ENCODE measurements around the gene ZNF516. TPM values are rescaled to one million over a fixed set of nuclear protein-coding genes. Genes with fewer than 3 reads are reported as not detected.

ZNF516 gene
- total and polyA plus RNA-seq, 2 of the 13 experiments (the other 11 are each of a cell fraction or from before 2014, with no cell fraction given), result 16.6 to 18.7 TPM

DNA sequence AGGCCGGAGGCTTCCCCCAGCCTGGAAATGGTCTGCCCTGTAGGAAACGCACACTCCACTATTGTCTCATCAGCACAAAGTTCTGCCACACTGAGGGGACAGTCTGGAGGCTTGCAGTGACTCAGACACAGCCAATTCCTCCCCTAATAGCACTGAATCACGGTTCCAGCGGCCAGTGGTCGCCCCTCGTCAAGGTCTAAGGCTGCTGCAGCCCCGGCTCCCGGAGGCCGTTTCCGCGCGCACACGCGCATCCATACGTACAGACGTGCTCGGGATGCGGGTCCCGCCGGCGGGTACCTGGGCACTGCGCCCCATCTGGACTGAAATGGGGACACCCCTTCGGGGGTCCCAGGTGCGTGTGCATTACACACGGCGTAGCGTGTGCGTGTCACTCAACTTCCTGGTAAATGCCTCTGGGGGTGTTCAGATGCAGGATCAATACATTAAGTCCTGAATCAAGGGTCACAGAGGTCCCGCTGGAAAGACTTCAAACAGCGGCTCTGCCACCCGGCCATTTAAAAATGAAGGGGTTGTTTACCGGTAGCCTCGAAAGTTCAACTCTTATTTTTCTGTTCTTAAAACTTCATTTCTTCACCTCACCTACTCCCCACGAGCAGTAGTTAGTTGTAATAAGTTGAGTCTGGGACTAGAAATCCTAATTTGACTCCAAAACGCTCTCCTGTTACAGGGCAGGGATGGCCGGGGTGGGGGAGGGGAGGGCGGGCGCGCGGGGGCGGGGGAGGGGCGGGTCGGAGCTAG lies 572 bp upstream of the ZNF516 start:
- Histone ChIP-seq H3K36me3 (replicated peaks in 1 of 2; ENCODE audit: control insufficient read depth in 1 of 2, insufficient read depth in 2 of 2, low read length in 2 of 2) (no peaks in the 10 kb centered on the region), H3K4me1 (ENCODE audit: insufficient read depth, low read length) (peaks cover 7% of the 10 kb centered on the region), H3K27ac (ENCODE audit: extremely low read length, insufficient read depth, low read length) (peak overlapping the region; percentile 72), H4K20me1 (ENCODE audit: insufficient read depth, low read length) (peaks cover 3% of the 10 kb centered on the region), H3K4me2 (ENCODE audit: low read depth, low read length) (peak overlapping the region; percentile 80), H2AFZ (ENCODE audit: low read length) (no peak overlapping the region), H3K4me3 (replicated peaks in 1 of 3; ENCODE audit: insufficient read depth in 1 of 3, low read depth in 2 of 3, low read length in 3 of 3) (peak overlapping the region; percentile 84), H3K9me3 (ENCODE audit: low read length) (no peaks in the 10 kb centered on the region), H3K79me2 (ENCODE audit: insufficient read depth, low read length) (peaks cover 29% of the 10 kb centered on the region), H3K9ac (ENCODE audit: insufficient read depth, low read depth, low read length) (peak overlapping the region; percentile 95), H3K27me3 (ENCODE audit: control insufficient read depth in 1 of 2, insufficient read depth in 2 of 2, low read length in 2 of 2) (no peaks in the 10 kb centered on the region; a peak in 1 of 5 replicates)
- no peak for FAIRE-seq
- WGBS (ENCODE audit: low lambda C conversion rate), result 2% methylated on average over 29 of the region's 43 CpGs
- ATAC-seq, result peak; percentile 44
- in situ Hi-C loops (cut with HindIII; ENCODE audit: extremely low pct_ligation_motif_present, low pct_unique_long_range_greater_than_20kb) (no loop called here), intact Hi-C loops (cut with micrococcal nuclease; ENCODE audit: unreplicated experiment) (loop anchor here (1.0 to 10.0 kb wide), 3 partner anchors 34 to 191 kb away; no protein-coding TSS in a partner anchor)
- POLR2A ChIA-PET, result interaction anchor here (0.9 to 1.2 kb wide), 3 partner anchors 33 to 214 kb away, joined by 3 to 4 read pairs (median 4); no protein-coding TSS in a partner anchor
- DNase-seq (ENCODE audit: low spot score), result peak; percentile 65
- BruUV-seq (replicated peaks), result TSS peak; percentile 59
- CTCF ChIA-PET (ENCODE audit: low intra/inter-chr PET ratio, low total read pairs), result no interaction called here
- TF ChIP-seq, protein P1, sequence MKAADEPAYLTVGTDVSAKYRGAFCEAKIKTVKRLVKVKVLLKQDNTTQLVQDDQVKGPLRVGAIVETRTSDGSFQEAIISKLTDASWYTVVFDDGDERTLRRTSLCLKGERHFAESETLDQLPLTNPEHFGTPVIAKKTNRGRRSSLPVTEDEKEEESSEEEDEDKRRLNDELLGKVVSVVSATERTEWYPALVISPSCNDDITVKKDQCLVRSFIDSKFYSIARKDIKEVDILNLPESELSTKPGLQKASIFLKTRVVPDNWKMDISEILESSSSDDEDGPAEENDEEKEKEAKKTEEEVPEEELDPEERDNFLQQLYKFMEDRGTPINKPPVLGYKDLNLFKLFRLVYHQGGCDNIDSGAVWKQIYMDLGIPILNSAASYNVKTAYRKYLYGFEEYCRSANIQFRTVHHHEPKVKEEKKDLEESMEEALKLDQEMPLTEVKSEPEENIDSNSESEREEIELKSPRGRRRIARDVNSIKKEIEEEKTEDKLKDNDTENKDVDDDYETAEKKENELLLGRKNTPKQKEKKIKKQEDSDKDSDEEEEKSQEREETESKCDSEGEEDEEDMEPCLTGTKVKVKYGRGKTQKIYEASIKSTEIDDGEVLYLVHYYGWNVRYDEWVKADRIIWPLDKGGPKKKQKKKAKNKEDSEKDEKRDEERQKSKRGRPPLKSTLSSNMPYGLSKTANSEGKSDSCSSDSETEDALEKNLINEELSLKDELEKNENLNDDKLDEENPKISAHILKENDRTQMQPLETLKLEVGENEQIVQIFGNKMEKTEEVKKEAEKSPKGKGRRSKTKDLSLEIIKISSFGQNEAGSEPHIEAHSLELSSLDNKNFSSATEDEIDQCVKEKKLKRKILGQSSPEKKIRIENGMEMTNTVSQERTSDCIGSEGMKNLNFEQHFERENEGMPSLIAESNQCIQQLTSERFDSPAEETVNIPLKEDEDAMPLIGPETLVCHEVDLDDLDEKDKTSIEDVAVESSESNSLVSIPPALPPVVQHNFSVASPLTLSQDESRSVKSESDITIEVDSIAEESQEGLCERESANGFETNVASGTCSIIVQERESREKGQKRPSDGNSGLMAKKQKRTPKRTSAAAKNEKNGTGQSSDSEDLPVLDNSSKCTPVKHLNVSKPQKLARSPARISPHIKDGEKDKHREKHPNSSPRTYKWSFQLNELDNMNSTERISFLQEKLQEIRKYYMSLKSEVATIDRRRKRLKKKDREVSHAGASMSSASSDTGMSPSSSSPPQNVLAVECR (CRISPR knock-in tag; IDR thresholded peaks at IDR 0.05; ENCODE audit: borderline replicate concordance), result 0 out of 2 replicates have a peak, but pooled peaks have one; percentile 34
- TF ChIP-seq ZNF766 (CRISPR knock-in tag; IDR thresholded peaks at IDR 0.05; ENCODE audit: borderline replicate concordance) (0 out of 2 replicates have a peak, but pooled peaks have one; percentile 42), MAFF (IDR thresholded peaks at IDR 0.05; ENCODE audit: low read depth, low read length) (peak; percentile 89), RBFOX2 (IDR thresholded peaks at IDR 0.05; ENCODE audit: low read depth, low read length) (peak; percentile 69; the same call in 1 of the 2 replicates), PAX8 (CRISPR knock-in tag; IDR thresholded peaks at IDR 0.05; ENCODE audit: borderline replicate concordance) (0 out of 2 replicates have a peak, but pooled peaks have one; percentile 68), PHF8 (CRISPR knock-in tag; IDR thresholded peaks at IDR 0.05) (peak; percentile 56), ZNF484 (CRISPR knock-in tag; IDR thresholded peaks at IDR 0.05; ENCODE audit: borderline replicate concordance, low read depth) (no peak), TARDBP (CRISPR knock-in tag; IDR thresholded peaks at IDR 0.05) (peak; percentile 39; the same call in 1 of the 2 replicates), ZBTB21 (CRISPR knock-in tag; IDR thresholded peaks at IDR 0.05) (0 out of 2 replicates have a peak, but pooled peaks have one; percentile 11), ZNF333 (CRISPR knock-in tag; IDR thresholded peaks at IDR 0.05; ENCODE audit: borderline replicate concordance) (peak; percentile 70; the same call in 1 of the 2 replicates), ZZZ3 (CRISPR knock-in tag; IDR thresholded peaks at IDR 0.05; ENCODE audit: borderline replicate concordance) (no peak), KDM2A (CRISPR knock-in tag; IDR thresholded peaks at IDR 0.05; ENCODE audit: borderline replicate concordance, low read depth) (peak; percentile 71), ARNTL (CRISPR knock-in tag; IDR thresholded peaks at IDR 0.05) (0 out of 2 replicates have a peak, but pooled peaks have one; percentile 27), SAP130 (CRISPR knock-in tag; IDR thresholded peaks at IDR 0.05; ENCODE audit: low read depth) (peak; percentile 71), IRF2 (CRISPR knock-in tag; IDR thresholded peaks at IDR 0.05) (no peak), KMT2B (CRISPR knock-in tag; IDR thresholded peaks at IDR 0.05) (peak; percentile 4; the same call in 1 of the 2 replicates), ELF3 (CRISPR knock-in tag; IDR thresholded peaks at IDR 0.05) (peak; percentile 20; the same call in 1 of the 2 replicates), ZNF709 (CRISPR knock-in tag; IDR thresholded peaks at IDR 0.05) (no peak)
- TF ChIP-seq, protein P2, sequence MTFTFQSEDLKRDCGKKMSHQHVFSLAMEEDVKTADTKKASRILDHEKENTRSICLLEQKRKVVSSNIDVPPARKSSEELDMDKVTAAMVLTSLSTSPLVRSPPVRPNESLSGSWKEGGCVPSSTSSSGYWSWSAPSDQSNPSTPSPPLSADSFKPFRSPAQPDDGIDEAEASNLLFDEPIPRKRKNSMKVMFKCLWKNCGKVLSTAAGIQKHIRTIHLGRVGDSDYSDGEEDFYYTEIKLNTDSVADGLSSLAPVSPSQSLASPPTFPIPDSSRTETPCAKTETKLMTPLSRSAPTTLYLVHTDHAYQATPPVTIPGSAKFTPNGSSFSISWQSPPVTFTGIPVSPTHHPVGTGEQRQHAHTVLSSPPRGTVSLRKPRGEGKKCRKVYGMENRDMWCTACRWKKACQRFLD (CRISPR knock-in tag; IDR thresholded peaks at IDR 0.05; ENCODE audit: borderline replicate concordance), result 0 out of 2 replicates have a peak, but pooled peaks have one; percentile 28
